ENCODE measurements around the gene IGF1R.

IGF1R gene

DNA sequence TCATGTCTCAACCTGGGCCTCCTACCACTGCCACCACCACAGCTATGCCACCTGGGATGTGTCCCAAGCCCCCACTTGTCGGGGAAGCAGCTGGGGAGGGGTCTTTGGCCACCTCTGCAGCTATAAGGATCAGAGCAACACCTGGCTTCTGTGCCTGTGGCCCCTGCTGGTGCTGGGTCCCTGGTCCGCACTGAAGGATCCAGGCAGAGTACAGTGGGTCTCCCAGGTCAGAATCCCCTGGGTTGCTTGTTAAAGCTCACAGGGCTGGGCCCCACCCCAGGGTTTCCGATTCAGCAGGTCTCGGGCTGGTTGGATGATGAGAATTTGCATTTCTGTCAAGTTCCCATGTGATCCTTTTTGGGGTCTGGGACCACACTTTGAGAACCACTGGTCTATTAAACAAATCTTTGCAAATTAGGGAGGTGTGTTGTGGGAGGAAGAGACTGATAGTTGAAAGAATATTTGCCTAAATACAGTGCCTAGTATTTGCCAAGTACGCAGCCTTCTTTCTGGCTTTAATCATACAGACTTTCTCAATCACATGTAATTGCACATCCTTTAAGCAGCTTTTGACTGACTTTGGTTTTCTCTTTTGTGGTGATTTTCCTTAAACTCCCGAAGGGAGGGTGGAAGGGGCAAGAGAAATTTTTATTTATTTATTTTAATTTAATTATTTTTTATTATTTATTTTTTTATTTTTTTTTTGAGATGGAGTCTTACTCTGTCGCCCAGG is 127.3 kb downstream of the IGF1R start:
- no peak for DNase-seq (ENCODE audit: low read depth in 2 of 2)

DNA sequence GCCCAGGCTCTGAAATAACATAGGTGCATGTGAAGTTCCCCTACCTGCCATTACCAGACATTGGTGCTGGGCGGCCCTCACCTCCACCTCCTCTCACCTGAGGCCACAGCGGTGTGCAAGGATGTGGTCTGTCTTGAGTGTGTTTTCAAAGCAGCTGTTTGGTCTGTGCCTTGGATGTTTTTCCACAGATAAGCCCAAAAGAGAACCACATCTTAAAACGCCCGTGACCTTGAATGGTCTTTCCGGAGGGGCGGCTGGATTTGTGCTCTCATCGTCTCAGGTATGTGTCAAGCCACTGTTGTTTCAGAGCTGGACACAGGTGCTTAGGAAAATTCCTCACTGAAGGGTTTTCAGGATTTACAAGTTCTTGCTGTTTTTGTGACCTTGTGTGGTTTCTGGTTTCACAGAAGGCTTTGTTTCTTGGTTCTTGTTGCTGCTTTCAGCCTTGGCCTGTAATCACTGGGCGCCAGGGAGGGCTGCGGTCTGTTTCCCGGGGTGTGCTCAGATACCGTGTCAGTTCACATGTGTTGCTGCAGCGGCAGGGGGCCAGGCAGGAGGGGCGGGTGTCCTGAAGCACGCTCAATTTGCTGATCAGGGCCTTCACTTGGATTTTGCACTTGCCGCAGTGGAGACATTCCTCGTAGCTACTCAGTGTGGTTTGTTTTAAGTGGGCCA is 128.4 kb downstream of the IGF1R start:
- no peak for DNase-seq (ENCODE audit: low read depth in 2 of 2)

- no peak for DNase-seq (ENCODE audit: low read depth in 2 of 2)
These were observed 129.1 kb downstream of the IGF1R start for GRCh38 chr15:98777426-98777825.

DNA sequence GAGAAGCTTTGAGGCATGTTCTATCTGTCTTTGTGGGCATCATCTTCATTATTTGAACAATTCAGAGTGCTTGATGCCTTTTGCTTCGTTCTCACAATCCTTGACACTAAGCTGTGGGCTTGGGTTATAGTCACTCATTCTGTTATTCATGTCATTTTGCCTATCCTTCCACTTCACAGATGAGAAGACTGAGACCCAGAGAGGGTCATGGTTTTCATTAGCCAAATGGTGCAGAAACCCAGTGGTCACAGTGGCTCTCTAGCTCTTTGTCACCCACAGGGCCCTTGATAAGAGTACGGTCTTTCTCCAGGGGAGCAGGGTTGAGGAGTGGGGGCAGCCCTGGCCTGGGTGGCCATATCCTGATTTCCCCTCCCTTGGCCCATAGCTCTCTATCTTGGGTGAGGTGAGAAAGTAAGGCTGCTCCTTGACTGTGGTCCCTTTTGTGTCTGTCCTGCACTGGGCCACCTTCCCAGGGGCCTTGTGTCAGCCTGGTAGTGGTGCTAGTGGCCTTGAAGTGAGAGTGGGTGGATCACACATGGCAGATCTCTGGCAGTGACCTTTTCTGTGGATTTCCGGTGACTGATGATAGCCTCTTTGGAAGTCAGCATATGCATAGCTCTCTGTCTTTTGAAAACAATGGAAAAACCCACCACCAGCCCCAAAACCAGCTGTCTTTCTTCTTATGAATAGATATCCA is 130.1 kb downstream of the IGF1R start:
- DNase-seq (ENCODE audit: low read depth in 2 of 2): no peak

DNA sequence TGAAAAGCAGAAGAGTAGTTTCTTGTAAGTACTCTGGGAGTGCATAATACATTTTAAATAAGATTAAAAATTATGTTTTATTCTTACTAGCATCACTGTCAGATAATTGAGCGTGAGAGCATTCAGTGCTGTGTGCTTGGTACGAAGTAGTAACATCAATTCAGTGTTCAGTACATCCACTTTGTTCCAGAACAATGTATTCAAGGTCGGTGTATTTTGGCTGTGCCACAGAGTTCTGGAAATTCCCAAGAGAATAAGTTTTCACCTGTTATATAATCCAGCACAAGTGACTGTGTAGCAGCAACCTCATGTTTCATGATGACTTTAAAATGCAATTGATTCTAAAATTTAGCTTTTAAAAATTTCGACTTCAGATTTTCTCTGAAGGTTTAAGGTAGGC is 130.6 kb downstream of the IGF1R start:
- DNase-seq (ENCODE audit: low read depth in 2 of 2): no peak

DNA sequence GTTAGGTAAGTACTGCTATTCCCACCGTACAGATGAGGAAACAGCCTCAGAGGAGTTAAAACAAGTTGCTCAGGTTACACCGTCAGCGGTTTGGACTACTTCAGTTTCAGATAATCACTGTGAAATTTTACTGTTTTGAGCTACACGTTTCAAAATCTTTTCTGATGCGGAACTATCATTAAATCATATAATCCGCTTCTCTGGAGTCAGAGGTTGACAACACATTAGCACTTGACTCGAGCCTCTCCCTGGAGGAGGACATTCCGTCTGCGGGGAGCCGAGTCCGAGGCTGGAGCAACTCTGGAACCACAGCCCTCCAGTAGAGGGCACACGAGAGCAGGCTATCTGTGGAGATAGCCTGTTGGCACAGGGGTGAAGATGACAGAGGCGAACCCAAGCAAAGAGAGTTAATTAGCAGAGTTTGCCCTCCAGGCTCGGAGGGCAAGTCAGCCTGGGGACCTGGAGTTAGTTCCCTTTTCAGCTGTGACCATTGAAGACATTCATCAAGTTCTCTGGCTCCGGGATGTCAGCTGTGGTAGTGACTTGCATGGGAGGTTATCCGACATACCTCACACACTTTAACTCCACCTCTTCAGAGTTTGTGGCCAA is 131.2 kb downstream of the IGF1R start:
- peak; percentile 36 to 68 for DNase-seq (ENCODE audit: low read depth in 2 of 2)

- no peak for DNase-seq (ENCODE audit: low read depth in 2 of 2)
These were observed 133.5 kb downstream of the IGF1R start for GRCh38 chr15:98781838-98782237.

DNA sequence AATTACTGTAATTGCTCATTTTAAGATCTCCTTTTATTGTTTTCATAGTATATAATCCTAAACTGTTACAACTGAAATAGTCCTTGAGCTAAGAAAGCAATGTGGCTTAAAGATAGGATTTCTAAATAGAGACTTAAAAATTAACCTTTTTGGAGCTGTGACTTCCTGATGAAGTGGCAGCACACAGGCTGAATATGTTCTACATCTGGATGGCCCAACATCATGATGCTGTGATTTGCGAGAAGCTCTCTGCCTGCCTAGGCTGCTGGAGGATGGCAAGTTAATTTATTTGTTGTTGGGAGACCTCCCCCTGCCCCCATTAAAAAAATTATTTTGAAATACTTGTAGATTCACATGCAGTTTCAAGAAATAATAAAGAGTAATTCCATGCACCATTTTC is 134.5 kb downstream of the IGF1R start:
- DNase-seq (ENCODE audit: low read depth in 2 of 2): no peak

DNA sequence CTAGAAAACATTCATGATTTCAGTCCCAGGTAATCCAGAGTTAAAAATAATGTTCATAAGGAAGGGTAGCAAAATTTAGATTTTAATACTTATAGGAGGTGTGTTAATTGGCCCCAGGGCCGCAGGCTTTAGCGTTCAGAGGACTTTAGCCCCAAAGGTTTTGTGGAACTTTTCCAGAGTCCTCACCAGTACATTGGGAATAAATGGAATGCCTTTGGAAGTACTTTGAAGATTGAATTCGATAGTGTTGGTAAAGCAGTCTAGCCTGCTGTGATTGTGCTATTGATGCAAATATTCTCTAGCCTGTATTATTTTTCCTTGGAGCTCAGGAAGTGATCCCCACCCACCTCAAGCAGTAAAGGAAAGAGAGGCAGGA is 137.1 kb downstream of the IGF1R start:
- no peak for DNase-seq (ENCODE audit: low read depth in 2 of 2)

- no peak for DNase-seq (ENCODE audit: low read depth in 2 of 2)
These were observed 137.7 kb downstream of the IGF1R start for GRCh38 chr15:98785807-98786621.

DNA sequence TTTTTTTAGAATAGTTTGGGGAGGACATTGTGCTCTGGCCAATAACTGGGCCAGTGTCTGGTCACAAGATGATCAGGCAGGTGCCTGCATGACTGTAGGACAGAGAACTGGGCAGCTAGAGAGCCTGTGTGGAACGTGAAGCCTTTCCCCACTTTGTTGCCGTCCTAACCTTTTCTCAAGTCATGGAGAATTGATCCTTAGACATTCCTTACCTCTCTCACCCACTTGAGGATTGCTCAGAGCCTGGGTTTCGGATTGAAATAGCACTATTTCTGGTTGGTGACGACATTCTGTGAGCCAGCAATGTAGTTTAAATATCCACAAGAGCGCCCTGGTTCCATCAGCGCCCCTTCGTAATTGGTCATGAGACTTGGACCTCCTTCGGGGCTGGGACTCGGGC is 138.4 kb downstream of the IGF1R start:
- DNase-seq (ENCODE audit: low read depth in 2 of 2): no peak

DNA sequence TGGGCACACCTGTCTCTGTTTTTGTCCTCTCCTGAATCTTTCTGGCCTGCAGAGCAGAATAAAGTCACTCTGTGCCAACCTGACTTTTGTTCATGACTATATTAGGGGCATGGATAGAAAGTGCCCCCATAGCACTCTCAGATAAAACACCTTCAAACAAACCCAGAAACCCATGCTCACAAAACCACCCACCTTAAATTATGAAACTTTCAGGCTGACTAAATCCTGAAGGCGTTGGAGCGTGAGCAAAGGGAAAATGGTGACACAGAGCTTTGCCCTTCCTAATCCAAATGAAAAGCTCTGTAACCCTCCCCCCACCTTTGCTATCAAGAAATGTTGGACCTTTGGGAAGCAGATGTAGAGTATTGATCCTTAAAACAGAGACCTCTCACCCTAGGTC is 138.9 kb downstream of the IGF1R start:
- no peak for DNase-seq (ENCODE audit: low read depth in 2 of 2)

DNA sequence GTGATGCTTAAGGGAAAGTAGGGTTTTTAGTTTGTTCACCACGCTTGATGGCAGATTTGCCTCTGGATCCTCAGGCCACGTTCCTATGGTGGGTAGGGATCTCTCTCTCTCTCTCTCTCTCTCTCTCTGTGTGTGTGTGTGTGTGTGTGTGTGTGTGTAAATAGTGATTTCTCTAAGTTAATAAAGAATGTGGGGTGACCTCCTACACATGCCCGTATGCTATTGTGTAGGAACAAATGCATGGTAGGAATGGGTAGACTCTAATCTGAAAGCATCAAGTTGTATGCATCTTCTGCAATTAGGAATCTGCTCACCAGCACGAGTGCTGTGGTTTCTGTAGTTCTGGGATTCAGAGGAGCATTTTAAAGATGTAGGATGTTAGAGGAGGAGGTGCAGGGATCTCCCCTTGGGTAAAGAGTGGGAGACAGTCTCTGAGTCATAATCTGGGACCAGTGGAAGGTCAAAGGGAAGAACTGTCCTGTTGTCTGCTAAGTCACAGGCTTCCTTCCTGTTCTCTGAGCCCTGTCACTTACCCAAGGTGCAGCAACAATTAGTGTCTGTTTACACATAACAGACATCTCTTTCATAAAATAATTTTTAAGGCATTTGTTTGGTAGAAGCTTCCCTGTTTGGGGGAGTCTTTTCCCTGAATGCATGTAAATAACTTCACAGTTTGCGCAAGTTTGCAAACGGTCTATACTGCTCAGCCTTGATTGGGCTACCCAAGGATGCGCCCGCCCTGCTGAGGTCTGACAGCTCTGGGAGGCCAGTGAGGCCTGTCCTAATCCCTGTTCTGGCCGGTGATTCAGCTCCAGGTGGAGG is 139.8 kb downstream of the IGF1R start:
- no peak for DNase-seq (ENCODE audit: low read depth in 2 of 2)

DNA sequence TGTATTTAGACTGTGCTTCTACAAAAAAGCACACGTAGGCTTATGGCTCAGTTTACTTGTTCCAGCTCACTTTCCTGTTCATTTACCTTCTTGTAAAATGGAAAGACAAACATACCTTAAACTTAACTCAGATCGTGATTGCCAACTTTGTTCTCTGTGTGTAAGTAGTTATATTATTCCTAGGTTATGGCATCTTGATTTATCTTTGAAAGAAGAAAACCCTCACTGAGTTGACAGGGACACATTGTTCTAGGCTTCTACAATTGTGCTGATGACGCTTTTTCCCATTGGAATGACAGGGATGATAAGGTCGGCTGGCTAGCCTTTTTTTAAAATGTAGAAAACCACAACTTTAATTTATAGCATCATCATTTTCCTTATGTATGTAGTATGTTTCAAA is 140.7 kb downstream of the IGF1R start:
- DNase-seq (ENCODE audit: low read depth in 2 of 2): no peak

GRCh38 chr15:98790270-98790669 is 141.9 kb downstream of the IGF1R start:
- no peak for DNase-seq (ENCODE audit: low read depth in 2 of 2)

DNA sequence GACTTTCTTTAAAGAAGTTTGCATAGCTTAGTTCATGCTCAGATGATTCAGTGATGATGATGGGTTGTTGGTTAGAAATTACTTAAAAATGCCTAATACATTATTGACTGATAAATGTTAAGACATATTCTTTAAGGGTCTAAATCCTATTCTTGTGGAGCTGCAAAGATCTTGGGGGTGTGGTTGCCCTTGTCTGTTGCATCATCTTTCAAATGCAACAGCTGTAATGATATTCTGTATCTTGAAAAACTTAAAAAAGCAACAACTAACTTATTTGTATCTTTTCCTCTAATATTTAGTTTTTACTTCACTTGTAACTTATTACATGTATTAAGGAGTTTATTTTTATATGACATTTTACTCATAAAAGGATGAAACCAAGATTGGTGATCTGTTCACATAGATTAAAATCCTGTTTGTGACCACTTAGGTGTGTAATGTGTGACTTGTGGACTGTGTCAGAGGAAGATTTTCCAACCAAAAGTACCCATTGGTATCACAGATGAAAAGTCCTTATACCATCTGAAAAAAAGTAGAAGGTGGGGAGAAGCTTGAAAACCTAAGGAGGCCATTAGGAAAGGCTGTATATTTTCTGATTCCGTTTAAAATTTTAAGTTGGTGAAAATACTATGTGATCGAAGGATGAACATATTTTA is 142.8 kb downstream of the IGF1R start:
- DNase-seq (ENCODE audit: low read depth in 2 of 2): no peak

DNA sequence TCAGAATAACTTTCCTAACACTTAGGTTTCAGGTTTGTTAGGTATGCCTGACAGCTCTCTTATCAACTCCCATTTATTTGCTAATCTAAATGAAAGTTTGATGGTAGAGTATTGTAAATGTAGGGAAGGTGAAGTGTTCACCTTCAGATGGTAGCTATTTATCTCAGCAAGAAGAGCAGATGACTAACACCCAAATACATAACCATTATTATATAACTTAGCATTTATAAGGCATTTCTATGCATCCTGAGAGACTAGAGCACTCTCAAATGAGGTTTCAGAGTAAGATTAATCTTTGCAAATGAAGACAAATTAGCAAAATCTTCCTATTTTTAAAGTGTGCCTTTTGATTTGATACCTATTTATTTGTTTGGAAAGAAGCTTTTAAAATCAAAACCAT is 143.8 kb downstream of the IGF1R start:
- no peak for DNase-seq (ENCODE audit: low read depth in 2 of 2)

GRCh38 chr15:98794211-98794610 is 145.9 kb downstream of the IGF1R start:
- no peak for DNase-seq (ENCODE audit: low read depth in 2 of 2)

DNA sequence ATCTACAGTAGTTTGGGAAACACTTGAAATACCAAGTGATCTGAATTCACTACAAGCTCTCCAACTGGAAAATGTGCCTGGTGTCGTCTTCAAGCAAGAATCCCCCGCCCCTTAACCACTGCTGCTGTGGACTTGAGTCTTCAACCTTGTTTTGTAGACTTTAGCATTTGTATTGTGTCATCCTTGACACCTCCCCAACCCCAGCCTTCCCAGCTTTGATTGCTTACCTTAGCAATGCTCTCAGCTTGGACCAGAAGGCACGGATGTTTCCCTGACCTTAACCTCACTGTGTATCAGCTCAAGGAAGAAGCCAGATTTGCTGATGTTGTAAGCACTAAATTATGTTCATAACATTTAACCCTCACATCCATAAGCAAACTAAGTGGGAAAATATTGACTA is 146.4 kb downstream of the IGF1R start:
- no peak for DNase-seq (ENCODE audit: low read depth in 2 of 2)

GRCh38 chr15:98795980-98796379 is 147.6 kb downstream of the IGF1R start:
- DNase-seq (ENCODE audit: low read depth in 2 of 2): no peak
